Measurements from ENCODE around the gene OR4C15. TPM values are rescaled to one million over a fixed set of nuclear protein-coding genes. Genes with fewer than 3 reads are reported as not detected.

Gene OR4C15
- not detected in 2 replicates for total RNA-seq (2014; rRNA removed; shearing (Covaris generic); ENCODE audit: low replicate concordance)

DNA sequence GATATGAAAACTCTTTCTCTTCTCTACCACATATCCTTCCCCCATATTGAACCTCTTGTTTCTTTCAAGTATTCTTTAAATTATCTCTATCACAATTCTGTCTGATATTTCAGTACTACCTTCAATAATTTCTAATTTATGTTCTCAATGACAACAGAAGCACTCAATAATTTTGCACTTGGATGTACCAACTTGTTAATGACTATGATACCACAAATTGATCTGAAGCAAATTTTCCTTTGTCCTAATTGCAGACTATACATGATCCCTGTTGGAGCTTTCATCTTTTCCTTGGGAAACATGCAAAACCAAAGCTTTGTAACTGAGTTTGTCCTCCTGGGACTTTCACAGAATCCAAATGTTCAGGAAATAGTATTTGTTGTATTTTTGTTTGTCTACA is at the start of gene OR4C15:
OR4C15 (plus strand) TSS at position 301 of the 400 bp plus-strand sequence; CDS start at position 301, 0 bp downstream.
- no peak for DNase-seq
- no peaks in the 10 kb centered on the region for H3K36me3 ChIP-seq
- no peaks in the 10 kb centered on the region for H3K9me3 ChIP-seq
- no peaks in the 10 kb centered on the region for H3K27me3 ChIP-seq
- H3K4me3 ChIP-seq, result no peak within 1 kb of the TSS

DNA sequence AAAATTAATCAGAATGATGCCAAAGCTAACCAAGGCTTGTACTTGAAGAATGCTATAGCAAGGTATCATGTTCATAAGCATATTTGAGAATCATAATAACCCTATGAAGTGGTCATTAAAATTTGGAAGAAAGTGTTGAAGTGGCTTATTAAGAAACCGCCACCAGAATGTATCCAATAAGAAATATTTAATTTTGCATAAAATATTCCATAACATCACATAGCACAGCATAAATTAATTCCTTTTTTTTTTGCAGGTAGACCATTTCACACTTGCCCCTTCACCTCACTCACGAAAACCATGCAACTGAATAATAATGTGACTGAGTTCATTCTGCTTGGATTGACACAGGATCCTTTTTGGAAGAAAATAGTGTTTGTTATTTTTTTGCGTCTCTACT is 17.6 kb downstream of the OR4C15 start, which contains the start of gene OR4C16:
OR4C16 (plus strand) TSS at position 301 of the 400 bp plus-strand sequence; CDS start at position 301, 0 bp downstream.
- Histone ChIP-seq H3K4me3 (no peak within 1 kb of the TSS), H3K9me3 (no peaks in the 10 kb centered on the region), H3K27me3 (no peaks in the 10 kb centered on the region), H3K36me3 (no peaks in the 10 kb centered on the region)
- DNase-seq, result no peak

DNA sequence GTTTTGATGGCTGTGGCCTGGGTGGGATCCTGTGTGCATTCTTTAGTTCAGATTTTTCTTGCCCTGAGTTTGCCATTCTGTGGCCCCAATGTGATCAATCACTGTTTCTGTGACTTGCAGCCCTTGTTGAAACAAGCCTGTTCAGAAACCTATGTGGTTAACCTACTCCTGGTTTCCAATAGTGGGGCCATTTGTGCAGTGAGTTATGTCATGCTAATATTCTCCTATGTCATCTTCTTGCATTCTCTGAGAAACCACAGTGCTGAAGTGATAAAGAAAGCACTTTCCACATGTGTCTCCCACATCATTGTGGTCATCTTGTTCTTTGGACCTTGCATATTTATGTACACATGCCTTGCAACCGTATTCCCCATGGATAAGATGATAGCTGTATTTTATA is 18.3 kb downstream of the OR4C15 start:
- Histone ChIP-seq H3K4me3 (no peak overlapping the region), H3K9me3 (no peaks in the 10 kb centered on the region), H3K36me3 (no peaks in the 10 kb centered on the region), H3K27me3 (no peaks in the 10 kb centered on the region)
- no peak for DNase-seq

Other genes with a start within 250 kb of the OR4C15 start
- gene OR4A16, start 211.3 kb upstream of the OR4C15 start, total RNA-seq (2014; rRNA removed; shearing (Covaris generic); ENCODE audit: low replicate concordance), result not detected in 2 replicates
- gene OR4A15, start 186.5 kb upstream of the OR4C15 start, total RNA-seq (2014; rRNA removed; shearing (Covaris generic); ENCODE audit: low replicate concordance), result not detected in 2 replicates
- gene OR4C16, start 17.7 kb downstream of the OR4C15 start, total RNA-seq (2014; rRNA removed; shearing (Covaris generic); ENCODE audit: low replicate concordance), result not detected in 2 replicates
- gene OR4C11, start 53.2 kb downstream of the OR4C15 start, total RNA-seq (2014; rRNA removed; shearing (Covaris generic); ENCODE audit: low replicate concordance), result not detected in 2 replicates
- not detected in 2 replicates for gene OR4P4, start 80.6 kb downstream of the OR4C15 start, total RNA-seq (2014; rRNA removed; shearing (Covaris generic); ENCODE audit: low replicate concordance)
- gene OR4S2, start 93.9 kb downstream of the OR4C15 start, total RNA-seq (2014; rRNA removed; shearing (Covaris generic); ENCODE audit: low replicate concordance), result not detected in 2 replicates
- gene OR4C6, start 107.7 kb downstream of the OR4C15 start, total RNA-seq (2014; rRNA removed; shearing (Covaris generic); ENCODE audit: low replicate concordance), result not detected in 2 replicates
- not detected in 2 replicates for gene OR5D13, start 219.0 kb downstream of the OR4C15 start, total RNA-seq (2014; rRNA removed; shearing (Covaris generic); ENCODE audit: low replicate concordance)
- not detected in 2 replicates for gene OR5D14, start 241.1 kb downstream of the OR4C15 start, total RNA-seq (2014; rRNA removed; shearing (Covaris generic); ENCODE audit: low replicate concordance)

Data from MG63 (cell line).